ENCODE measurements around the gene FSTL3. TPM values are rescaled to one million over a fixed set of nuclear protein-coding genes. Genes with fewer than 3 reads are reported as not detected.

The FSTL3 gene
- total RNA-seq, 1 donor from 2014 or later, result 2.4 TPM

DNA sequence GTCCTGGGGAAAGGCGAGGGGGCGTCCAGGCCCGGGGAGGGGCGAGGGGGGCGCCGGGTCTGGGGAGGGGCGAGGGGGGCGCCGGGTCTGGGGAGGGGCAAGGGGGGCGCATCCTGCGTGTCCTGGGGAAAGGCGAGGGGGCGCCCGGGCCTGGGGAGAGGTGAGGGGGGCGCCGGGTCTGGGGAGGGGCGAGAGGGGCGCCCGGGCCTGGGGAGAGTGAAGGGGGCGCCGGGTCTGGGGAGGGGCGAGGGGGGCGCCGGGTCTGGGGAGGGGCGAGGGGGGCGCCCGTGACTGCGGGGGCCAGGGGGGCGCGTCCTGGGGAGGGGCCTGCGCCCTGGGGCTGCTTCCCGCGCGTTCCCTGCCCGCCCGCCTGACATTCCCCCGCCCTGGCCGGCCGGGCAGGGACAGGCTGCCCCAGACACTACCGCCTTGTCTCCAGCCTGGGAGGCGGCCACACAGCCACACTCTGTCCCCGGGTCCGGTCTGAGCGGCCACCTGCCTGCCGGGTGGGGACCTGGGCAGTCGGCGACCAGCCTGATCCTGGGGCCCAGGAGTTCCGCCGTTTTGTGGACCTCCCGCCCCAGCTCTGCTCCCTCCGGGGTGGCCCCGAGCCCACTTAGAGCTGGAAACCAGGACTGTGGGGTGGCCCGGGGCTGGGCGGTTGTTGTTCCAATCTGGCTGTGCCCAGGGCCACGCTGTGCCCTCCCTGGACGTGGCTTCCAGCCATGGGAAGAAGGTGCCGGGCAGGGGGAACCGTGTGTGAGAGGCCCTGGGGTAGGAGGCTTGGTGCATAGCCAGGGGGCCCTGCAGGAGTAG is 44.4 kb downstream of the FSTL3 start:
- no peak overlapping the region for H3K4me2 ChIP-seq

DNA sequence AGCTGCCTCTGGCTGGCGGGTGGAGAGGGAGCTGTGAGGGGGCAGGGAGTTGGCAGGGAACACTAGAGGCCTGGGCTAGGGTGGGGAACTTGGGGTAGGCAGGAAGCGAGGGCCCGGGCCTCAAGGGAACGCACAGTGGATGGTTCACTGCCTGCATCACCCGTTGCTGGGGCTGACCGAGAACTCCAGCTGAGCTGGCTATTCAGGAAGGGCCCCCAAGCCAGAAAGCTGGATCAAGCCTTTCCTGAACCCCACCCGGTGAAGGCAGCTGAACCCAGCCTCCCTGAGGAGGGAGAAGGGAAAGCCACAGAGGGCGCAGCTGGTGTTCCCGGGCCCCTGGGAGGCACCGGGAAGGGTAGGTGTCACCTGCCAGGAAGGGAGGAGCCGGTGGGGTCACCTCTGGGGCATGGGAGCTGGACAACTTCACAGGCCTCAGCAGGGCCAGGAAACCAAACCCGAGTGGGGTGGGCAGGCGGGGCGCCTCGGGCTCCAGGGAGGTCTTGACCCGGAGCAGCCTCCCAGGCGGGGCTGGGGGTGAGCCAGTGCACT is 46.4 kb downstream of the FSTL3 start:
- Histone ChIP-seq H3K4me2 (no peak overlapping the region), H4K20me1 (ENCODE audit: low read depth) (peaks cover 61% of the 10 kb centered on the region), H3K4me3 (no peak overlapping the region), H2AFZ (replicated peaks) (no peak overlapping the region), H3K9ac (no peak overlapping the region), H3K27ac (no peak overlapping the region), H3K79me2 (ENCODE audit: low read depth) (no peaks in the 10 kb centered on the region), H3K9me3 (ENCODE audit: low read depth) (no peaks in the 10 kb centered on the region), H3K27me3 (no peaks in the 10 kb centered on the region), H3K4me1 (peaks cover 5% of the 10 kb centered on the region), H3F3A (ENCODE audit: low read depth) (peaks cover 12% of the 10 kb centered on the region), H3K36me3 (no peaks in the 10 kb centered on the region)
- no peaks in the 10 kb centered on the region for H3K9me3 Mint-ChIP-seq
- H3K27ac Mint-ChIP-seq, result no peak overlapping the region
- H3K4me1 Mint-ChIP-seq, result peaks cover 14% of the 10 kb centered on the region
- peaks cover 5% of the 10 kb centered on the region for H3K27me3 Mint-ChIP-seq (ENCODE audit: insufficient read depth, low read depth)
- TF ChIP-seq, protein P1, sequence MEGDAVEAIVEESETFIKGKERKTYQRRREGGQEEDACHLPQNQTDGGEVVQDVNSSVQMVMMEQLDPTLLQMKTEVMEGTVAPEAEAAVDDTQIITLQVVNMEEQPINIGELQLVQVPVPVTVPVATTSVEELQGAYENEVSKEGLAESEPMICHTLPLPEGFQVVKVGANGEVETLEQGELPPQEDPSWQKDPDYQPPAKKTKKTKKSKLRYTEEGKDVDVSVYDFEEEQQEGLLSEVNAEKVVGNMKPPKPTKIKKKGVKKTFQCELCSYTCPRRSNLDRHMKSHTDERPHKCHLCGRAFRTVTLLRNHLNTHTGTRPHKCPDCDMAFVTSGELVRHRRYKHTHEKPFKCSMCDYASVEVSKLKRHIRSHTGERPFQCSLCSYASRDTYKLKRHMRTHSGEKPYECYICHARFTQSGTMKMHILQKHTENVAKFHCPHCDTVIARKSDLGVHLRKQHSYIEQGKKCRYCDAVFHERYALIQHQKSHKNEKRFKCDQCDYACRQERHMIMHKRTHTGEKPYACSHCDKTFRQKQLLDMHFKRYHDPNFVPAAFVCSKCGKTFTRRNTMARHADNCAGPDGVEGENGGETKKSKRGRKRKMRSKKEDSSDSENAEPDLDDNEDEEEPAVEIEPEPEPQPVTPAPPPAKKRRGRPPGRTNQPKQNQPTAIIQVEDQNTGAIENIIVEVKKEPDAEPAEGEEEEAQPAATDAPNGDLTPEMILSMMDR (IDR thresholded peaks at IDR 0.05), result no peak
- TF ChIP-seq EZH2phosphoT487 (IDR thresholded peaks at IDR 0.05) (no peak), EZH2 (IDR thresholded peaks at IDR 0.05) (no peak)
- H3K36me3 Mint-ChIP-seq, result peaks cover 3% of the 10 kb centered on the region
- DNase-seq (ENCODE audit: low spot score), result no peak
- H3K4me3 Mint-ChIP-seq, result no peak overlapping the region

More for the DNA sequence above, 44.4 kb downstream of the FSTL3 start:
- Mint-ChIP-seq H3K9me3 (peaks cover 4% of the 10 kb centered on the region), H3K36me3 (peaks cover under 1% of the 10 kb centered on the region), H3K27ac (no peak overlapping the region), H3K4me3 (peak overlapping the region; percentile 67), H3K27me3 (ENCODE audit: insufficient read depth, low read depth) (peaks cover 1% of the 10 kb centered on the region), H3K4me1 (peaks cover 19% of the 10 kb centered on the region)
- H3K27ac ChIP-seq, result no peak overlapping the region
- H3K79me2 ChIP-seq (ENCODE audit: low read depth), result no peaks in the 10 kb centered on the region
- H3K36me3 ChIP-seq, result no peaks in the 10 kb centered on the region
- H2AFZ ChIP-seq (replicated peaks), result no peak overlapping the region
- peaks cover 2% of the 10 kb centered on the region for H3F3A ChIP-seq (ENCODE audit: low read depth)
- H3K9ac ChIP-seq, result no peak overlapping the region
- H3K27me3 ChIP-seq, result no peaks in the 10 kb centered on the region
- H3K4me3 ChIP-seq, result no peak overlapping the region
- peaks cover 62% of the 10 kb centered on the region for H4K20me1 ChIP-seq (ENCODE audit: low read depth)
- peaks cover 5% of the 10 kb centered on the region for H3K4me1 ChIP-seq
- no peak for DNase-seq (ENCODE audit: low spot score)
- no peaks in the 10 kb centered on the region for H3K9me3 ChIP-seq (ENCODE audit: low read depth)
- TF ChIP-seq EZH2phosphoT487 (IDR thresholded peaks at IDR 0.05) (no peak), EZH2 (IDR thresholded peaks at IDR 0.05) (no peak)
- TF ChIP-seq, protein P1 (IDR thresholded peaks at IDR 0.05), result no peak

DNA sequence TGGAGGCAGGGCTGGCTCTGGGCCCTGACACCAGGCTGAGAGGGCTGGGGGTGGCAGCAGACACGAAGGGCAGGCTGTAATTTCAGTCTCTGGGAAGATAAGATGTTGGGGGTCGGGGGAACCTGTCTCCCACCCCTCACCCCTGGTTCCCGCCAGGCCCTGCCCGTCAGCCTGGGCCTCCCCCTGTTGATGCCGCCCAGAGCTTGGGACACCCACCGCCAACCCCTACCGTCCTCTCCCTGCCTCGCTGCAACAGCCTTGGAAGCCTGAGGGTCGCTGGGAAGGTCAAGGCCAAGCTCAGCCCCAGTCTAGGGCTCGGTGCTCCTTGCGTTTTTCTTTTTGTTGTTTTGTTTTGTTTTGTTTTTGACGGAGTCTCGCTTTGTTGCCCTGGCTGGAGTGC is 47.1 kb downstream of the FSTL3 start:
- no peaks in the 10 kb centered on the region for H3K9me3 ChIP-seq (ENCODE audit: low read depth)
- Mint-ChIP-seq H3K27ac (no peak overlapping the region), H3K36me3 (peaks cover 3% of the 10 kb centered on the region), H3K27me3 (ENCODE audit: insufficient read depth, low read depth) (peaks cover 5% of the 10 kb centered on the region), H3K4me1 (peaks cover 10% of the 10 kb centered on the region), H3K9me3 (no peaks in the 10 kb centered on the region), H3K4me3 (no peak overlapping the region)
- TF ChIP-seq, protein P1 (IDR thresholded peaks at IDR 0.05), result no peak
- TF ChIP-seq EZH2 (IDR thresholded peaks at IDR 0.05) (no peak), EZH2phosphoT487 (IDR thresholded peaks at IDR 0.05) (no peak)
- H3K4me1 ChIP-seq, result peaks cover 2% of the 10 kb centered on the region
- no peak overlapping the region for H3K27ac ChIP-seq
- no peak for DNase-seq (ENCODE audit: low spot score)
- H2AFZ ChIP-seq (replicated peaks), result no peak overlapping the region
- H3K4me3 ChIP-seq, result no peak overlapping the region
- H3K79me2 ChIP-seq (ENCODE audit: low read depth), result no peaks in the 10 kb centered on the region
- H3K36me3 ChIP-seq, result no peaks in the 10 kb centered on the region
- H3F3A ChIP-seq (ENCODE audit: low read depth), result peaks cover 12% of the 10 kb centered on the region
- H4K20me1 ChIP-seq (ENCODE audit: low read depth), result peaks cover 55% of the 10 kb centered on the region
- no peak overlapping the region for H3K4me2 ChIP-seq
- H3K27me3 ChIP-seq, result no peaks in the 10 kb centered on the region
- no peak overlapping the region for H3K9ac ChIP-seq
